SKM-1 treated with dmso at 0.1 percent for 144 hours (cell line): ENCODE measurements around the gene SMIM26.
A peak's percentile ranks its signal among the peaks of the same experiment; 100 is the strongest.
"Not testable (repeated sequence)": the region's sequence is repeated elsewhere in the genome, so short reads cannot be mapped to it uniquely, and the experiment has no call there.

ENCODE experiments used
- DNase-seq: peaks from one replicate; lab custom pipeline; 2025; ENCODE audit not compliant: unreplicated experiment; lab: John Stamatoyannopoulos, UW

SMIM26 gene, protein sequence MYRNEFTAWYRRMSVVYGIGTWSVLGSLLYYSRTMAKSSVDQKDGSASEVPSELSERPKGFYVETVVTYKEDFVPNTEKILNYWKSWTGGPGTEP

GRCh38 chr20:18566892-18567738 is at the start of gene SMIM26:
SMIM26 (plus strand) TSS chr20:18567432; CDS start chr20:18567479, 47 bp downstream.
- DNase-seq, result peak; percentile 58

DNA sequence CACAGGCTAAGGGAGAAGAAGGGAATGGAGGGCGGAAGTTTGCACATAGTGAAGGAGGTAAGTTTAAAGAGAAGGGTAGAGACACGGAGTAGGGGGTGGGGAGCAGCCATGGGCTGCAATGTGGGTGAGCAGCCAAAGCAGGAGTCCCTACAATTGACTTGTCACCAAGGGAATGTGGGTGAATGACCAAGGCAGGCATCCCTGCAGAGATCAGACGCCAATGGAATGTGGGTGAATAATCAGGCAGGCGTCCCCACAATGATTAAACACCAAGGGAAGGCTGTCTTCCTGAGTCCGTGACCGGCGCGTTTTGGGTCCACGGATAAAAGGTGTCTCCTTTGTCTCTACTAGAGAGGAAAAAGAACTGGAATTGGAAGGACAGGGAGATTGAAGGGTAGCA is 45.2 kb upstream of the SMIM26 start:
- not testable (repeated sequence) for DNase-seq

GRCh38 chr20:18523066-18523465 is 44.2 kb upstream of the SMIM26 start:
- no peak for DNase-seq

DNA sequence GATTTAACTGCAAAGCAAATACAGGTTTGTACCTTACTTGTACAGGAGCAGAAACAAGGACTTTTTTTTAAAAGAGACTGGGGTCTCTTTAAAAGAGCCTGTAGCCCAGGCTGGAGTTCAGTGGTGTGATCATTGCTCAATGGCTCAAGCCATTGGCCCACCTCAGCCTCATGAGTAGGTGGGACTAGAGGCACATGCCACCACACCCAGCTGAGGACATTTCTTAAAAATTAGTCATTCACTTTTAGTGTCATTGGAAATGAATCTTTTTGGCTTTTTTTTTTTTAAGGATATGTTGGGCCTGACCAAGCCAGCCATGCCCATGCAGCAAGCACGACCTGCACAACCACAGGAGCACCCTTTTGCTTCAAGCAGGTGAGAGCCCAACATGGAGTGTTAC is 42.6 kb upstream of the SMIM26 start:
- DNase-seq, result no peak

- not testable (repeated sequence) for DNase-seq
Observed at GRCh38 chr20:18526761-18527160, 40.5 kb upstream of the SMIM26 start.

DNA sequence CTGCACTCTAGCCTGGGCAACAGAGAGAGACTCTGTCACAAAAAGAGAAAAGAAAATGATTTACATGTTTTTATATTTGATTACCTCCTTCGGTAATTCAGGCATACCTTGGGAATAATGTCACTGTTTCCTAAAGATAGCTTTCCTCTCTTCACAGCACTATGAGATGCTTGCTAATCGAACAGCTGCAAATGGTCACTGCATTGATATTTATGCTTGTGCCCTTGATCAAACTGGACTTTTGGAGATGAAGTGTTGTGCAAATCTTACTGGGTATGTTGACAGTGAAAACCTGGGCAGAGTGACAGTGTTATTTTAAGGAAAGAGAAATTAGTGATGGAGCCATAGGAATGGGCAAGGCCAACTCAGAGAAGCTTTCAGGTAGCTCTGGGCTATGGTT is 39.9 kb upstream of the SMIM26 start:
- no peak for DNase-seq

- no peak for DNase-seq
Observed at GRCh38 chr20:18527836-18528235, 39.4 kb upstream of the SMIM26 start.

DNA sequence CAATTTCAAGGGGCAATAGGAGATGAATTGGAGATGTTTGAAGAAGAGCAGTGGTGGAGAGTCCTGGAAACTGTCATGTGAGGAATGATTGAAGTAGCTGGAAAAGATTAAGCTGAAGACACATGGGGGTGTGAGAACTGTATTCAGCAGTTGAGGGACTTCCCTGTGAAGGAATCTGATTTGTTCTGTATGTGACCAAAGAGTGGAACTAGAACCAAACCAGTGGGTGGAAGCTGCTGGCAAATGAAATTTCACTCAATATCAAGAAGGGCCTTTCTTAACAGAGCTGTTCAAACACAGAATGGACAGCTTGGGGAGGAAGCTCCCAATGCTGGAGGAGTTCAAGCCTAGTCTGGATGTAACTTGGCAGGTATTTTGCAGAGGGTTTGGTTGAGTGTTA is 38.2 kb upstream of the SMIM26 start:
- DNase-seq, result no peak

DNA sequence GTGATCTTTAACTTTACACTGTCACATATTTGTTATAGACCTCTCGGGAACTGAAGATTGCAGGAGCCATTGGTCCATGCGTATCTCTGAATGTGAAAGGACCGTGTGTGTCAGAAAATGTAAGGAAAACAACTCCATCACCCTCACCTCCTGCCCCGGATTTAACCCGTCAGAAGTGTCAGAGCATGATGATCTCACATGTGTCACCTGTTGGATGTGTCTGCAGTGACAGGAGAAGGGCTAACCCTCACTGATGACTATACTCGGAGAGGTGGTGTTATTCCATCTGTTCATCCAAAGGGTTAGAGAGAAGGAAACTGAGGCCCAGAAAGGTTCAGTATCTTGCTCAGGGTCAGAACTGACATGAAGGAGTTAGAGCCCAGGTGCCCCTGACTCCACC is 34.6 kb upstream of the SMIM26 start:
- DNase-seq, result no peak

DNA sequence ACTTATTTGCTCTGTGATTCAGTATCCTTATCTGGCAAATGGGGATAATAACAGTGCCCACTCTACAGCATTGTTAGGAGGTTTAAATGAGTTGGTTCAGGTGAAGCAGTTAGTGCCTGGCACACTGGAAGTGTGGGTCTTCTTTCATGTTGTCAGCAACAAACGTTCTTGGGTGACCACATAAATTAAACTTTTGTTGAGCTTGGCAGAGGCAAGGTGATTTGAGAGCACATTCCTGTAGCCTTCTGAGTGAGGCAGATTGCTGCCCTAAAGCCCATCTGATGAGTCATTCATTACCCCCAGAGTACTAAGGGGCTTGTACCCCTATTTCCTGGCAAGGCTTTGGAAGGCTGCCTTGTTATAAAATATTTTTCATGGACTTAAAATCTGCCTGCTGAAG is 33.7 kb upstream of the SMIM26 start:
- no peak for DNase-seq

DNA sequence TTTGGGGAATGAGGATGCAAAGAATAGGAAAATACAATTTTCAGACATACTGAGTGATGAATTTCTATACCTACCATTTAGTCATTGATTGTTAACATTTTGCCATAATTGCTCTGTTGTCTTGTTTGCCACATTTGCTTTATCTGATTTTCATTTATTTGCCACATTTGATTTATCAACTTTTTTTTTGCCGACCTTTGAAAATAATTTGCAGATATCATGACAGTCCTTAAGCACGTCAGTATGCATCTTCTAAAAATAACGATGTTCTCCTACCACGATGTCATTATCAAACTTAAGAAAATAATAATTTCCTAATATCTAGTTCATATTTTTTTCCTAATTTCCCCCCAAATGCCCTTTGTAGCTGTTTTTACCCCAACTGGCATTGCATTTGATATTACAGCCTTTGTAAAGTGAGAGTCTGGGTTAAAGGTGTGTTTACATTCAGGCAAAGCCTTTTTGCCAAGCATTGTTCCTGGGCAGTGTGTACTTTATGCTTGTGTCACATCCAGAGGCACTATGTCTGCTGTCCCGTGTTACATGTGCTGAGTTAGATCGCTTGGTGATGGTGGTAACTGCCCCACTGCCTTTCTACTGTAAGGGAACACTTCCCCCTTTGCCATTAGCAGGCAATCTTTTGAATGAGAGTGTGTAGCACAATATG is 33.1 kb upstream of the SMIM26 start:
- no peak for DNase-seq

DNA sequence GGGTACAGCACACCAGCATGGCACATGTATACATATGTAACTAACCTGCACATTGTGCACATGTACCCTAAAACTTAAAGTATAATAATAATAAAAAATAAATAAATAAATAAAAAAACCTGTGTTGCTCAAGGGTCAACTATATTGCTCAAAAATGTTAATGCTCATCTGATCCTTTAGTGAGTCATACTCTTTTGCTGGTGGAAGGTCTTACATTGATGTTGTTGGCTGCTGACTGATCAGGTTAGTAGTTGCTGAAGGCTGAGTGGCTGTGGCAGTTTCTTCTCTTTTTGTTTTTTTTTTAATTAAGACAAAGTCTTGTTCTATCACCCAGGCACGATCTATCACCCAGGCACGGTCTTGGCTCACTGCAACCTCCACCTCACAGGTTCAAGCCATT is 29.6 kb upstream of the SMIM26 start:
- no peak for DNase-seq

DNA sequence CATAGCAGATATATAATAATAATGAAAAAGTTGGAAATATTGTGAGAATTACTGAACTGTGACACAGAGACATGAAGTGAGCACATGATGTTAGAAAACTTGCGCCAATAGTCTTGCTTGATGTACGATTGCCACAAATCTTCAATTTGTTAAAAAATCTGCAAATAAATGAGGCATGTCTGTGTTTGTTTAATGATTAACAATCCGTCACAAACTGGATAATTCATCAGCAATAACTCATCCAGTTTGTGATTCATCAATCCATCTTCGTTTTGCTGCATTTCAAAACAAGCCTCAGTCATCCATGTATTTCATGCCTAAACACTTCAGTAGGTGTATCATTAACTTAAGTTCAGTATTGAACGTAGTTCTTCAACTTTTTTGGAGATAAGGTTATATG is 25.5 kb upstream of the SMIM26 start:
- DNase-seq, result no peak

- no peak for DNase-seq
Observed at GRCh38 chr20:18543216-18543615, 24.0 kb upstream of the SMIM26 start.

GRCh38 chr20:18543932-18544331 is 23.3 kb upstream of the SMIM26 start:
- DNase-seq, result no peak

GRCh38 chr20:18545566-18545965 is 21.7 kb upstream of the SMIM26 start:
- DNase-seq, result no peak

DNA sequence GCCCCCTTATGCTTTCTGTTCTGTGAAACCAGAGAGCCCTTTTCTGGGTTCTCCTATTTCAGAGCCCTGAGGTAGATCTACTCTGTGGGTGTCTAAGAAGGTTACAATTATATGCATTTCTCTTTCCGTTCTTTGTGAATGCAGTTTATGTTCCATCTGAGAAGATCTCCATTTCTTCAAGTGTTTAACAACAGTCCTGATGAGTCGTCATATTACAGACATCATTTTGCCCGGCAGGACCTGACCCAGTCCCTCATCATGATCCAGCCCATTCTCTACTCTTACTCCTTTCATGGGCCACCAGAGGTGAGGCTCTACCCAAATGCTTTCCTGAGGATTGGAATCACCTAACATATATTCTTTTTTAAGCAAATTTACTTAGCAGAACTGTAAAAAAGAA is 18.8 kb upstream of the SMIM26 start:
- DNase-seq, result no peak

DNA sequence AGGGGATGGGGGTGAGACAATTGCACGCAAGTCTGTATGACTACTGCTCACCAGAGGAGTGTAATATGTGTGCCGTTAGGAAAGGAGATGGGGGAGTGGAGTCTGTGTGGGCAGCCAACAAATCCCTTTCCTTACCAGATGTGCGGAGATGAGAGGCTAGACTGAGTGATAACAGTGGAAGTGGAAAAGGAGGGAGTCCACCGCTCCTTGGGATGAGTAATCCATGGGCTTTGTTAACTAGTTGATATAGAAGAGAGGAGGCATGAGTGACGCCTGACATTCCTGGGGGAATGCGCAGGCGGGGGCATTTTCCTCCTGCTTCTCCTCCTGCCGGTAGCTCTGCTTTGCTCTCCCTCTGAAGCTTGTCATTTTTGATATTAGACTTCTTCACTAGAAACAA is 13.5 kb upstream of the SMIM26 start:
- DNase-seq, result no peak

GRCh38 chr20:18567739-18568091 is 483 bp downstream of the SMIM26 start:
- no peak for DNase-seq

DNA sequence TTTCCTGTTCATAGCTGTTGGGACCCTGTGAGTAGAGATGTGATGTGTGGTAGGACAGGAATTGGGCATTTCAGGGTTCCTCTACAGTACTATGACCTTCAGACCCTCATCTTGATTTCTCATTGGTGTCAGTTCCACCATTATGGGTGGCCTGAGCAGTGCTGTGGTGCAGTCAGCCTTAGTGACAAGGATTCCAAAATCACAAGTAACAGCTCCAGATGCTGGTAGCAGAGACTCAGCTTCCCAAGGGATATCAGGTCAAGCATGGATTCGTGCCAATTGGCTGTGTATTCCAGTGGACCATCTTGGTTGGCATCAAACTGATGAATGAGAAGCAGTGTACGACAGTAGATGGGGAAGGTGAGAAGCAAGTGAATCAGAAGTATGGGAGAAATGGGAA is 3.8 kb downstream of the SMIM26 start:
- DNase-seq, result no peak

DNA sequence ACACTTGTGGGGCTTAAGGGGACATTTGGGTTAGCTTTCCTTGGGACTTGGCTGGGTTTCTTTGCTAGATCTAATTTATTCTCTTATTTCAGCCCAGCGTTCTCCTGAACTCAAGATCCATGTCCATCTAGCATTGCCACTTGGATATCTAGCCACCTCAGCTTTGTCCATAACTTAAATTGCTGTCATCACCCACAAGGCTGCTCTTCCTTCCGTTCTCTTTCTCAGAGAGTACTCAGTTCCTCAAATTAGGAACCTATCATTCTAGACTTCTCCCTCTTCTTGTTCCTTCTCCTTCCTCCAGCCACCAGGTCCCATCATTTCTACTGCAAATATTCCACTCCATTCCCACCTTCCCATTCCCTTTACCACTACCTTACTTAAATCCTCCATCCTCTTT is 4.3 kb downstream of the SMIM26 start:
- DNase-seq, result peak; percentile 49

- DNase-seq, result no peak
Observed at GRCh38 chr20:18577942-18578341, 10.7 kb downstream of the SMIM26 start.
